KMS-11 (cell line): Measurements from ENCODE around the gene KCNA2.

ENCODE experiments used
- H2AFZ ChIP-seq: fragments of 200-600 bp; sonication (generic); 2 replicates; pipeline ENCODE4 v1.6.1; 2016; ENCODE audit warnings: antibody characterized with exemption, mixed run types, low read depth
- H3K27ac ChIP-seq: fragments of 200-600 bp; sonication (generic); 2 replicates; pipeline ENCODE4 v1.6.1; 2016; ENCODE audit warnings: mild to moderate bottlenecking, mixed run types
- H3K27me3 ChIP-seq: fragments of 200-600 bp; sonication (generic); 2 replicates; pipeline ENCODE4 v1.6.1; 2017; ENCODE audit warnings: mild to moderate bottlenecking, low read depth, mixed run types, moderate library complexity; ENCODE audit not compliant: insufficient read depth
- H3K36me3 ChIP-seq: fragments of 200-600 bp; sonication (generic); 2 replicates; pipeline ENCODE4 v1.6.1; 2017; ENCODE audit warnings: mild to moderate bottlenecking, mixed run types; ENCODE audit not compliant: insufficient read depth
- H3K4me1 ChIP-seq: fragments of 200-600 bp; sonication (generic); 2 replicates; pipeline ENCODE4 v1.6.1; 2016; ENCODE audit warnings: mild to moderate bottlenecking, low read depth, mixed run types; ENCODE audit not compliant: poor library complexity, severe bottlenecking
- H3K4me2 ChIP-seq: fragments of 200-600 bp; sonication (generic); 2 replicates; pipeline ENCODE4 v1.7.0; 2016; ENCODE audit warnings: mild to moderate bottlenecking, mixed run types
- H3K4me3 ChIP-seq: fragments of 200-600 bp; sonication (generic); IDR thresholded peaks from 2 replicates; pipeline ENCODE4 v1.6.1; 2017; ENCODE audit warnings: low read depth, low read length, mixed read lengths; ENCODE audit not compliant: insufficient read depth
- H3K79me2 ChIP-seq: fragments of 200-600 bp; sonication (generic); 2 replicates; pipeline ENCODE4 v1.6.1; 2016; ENCODE audit warnings: low read depth, mixed run types; ENCODE audit not compliant: insufficient read depth
- H3K9ac ChIP-seq: fragments of 200-600 bp; sonication (generic); 2 replicates; pipeline ENCODE4 v1.6.1; 2016; ENCODE audit warnings: mild to moderate bottlenecking, mixed run types
- H4K20me1 ChIP-seq: fragments of 200-600 bp; sonication (generic); 2 replicates; pipeline ENCODE4 v1.6.1; 2016; ENCODE audit warnings: mild to moderate bottlenecking, mixed run types; ENCODE audit not compliant: insufficient read depth
- CTCF ChIP-seq: fragments of 200-600 bp; sonication (generic); conservative IDR thresholded peaks from 2 replicates; pipeline ENCODE4 v1.6.1; 2017; ENCODE audit warnings: low read depth, mild to moderate bottlenecking, antibody characterized with exemption, low read length, moderate library complexity, mixed read lengths

The KCNA2 gene

GRCh38 chr1:110570307-110570706 is 35.9 kb downstream of the KCNA2 start:
- no peaks in the 10 kb centered on the region for H3K27me3 ChIP-seq

GRCh38 chr1:110566836-110567235 is 39.3 kb downstream of the KCNA2 start:
- no peak for TF ChIP-seq CTCF
- Histone ChIP-seq H3K9ac (no peak overlapping the region), H3K4me2 (no peak overlapping the region), H4K20me1 (no peaks in the 10 kb centered on the region), H3K36me3 (no peaks in the 10 kb centered on the region), H2AFZ (no peak overlapping the region), H3K27me3 (no peaks in the 10 kb centered on the region), H3K27ac (no peak overlapping the region), H3K4me3 (no peak overlapping the region), H3K4me1 (no peaks in the 10 kb centered on the region), H3K79me2 (no peaks in the 10 kb centered on the region)

More at GRCh38 chr1:110570307-110570706, 35.9 kb downstream of the KCNA2 start:
- H3K4me2 ChIP-seq: no peak overlapping the region
- H2AFZ ChIP-seq: no peak overlapping the region
- no peaks in the 10 kb centered on the region for H3K36me3 ChIP-seq
- no peak for TF ChIP-seq CTCF
- no peaks in the 10 kb centered on the region for H3K4me1 ChIP-seq
- no peak overlapping the region for H3K4me3 ChIP-seq
- no peaks in the 10 kb centered on the region for H3K79me2 ChIP-seq
- H3K27ac ChIP-seq: no peak overlapping the region
- H3K9ac ChIP-seq: no peak overlapping the region
- no peaks in the 10 kb centered on the region for H4K20me1 ChIP-seq

- TF ChIP-seq CTCF: no peak
- Histone ChIP-seq H3K27ac (no peak overlapping the region), H3K79me2 (no peaks in the 10 kb centered on the region)
Measured at GRCh38 chr1:110565565-110565964, 40.6 kb downstream of the KCNA2 start.

GRCh38 chr1:110563089-110563488 is 43.1 kb downstream of the KCNA2 start:
- TF ChIP-seq CTCF: no peak
- Histone ChIP-seq H3K9ac (no peak overlapping the region), H3K27me3 (no peaks in the 10 kb centered on the region), H2AFZ (no peak overlapping the region), H3K4me3 (no peak overlapping the region), H3K79me2 (no peaks in the 10 kb centered on the region), H3K4me2 (no peak overlapping the region), H3K36me3 (no peaks in the 10 kb centered on the region), H3K27ac (no peak overlapping the region), H3K4me1 (no peaks in the 10 kb centered on the region), H4K20me1 (no peaks in the 10 kb centered on the region)

More at GRCh38 chr1:110565565-110565964, 40.6 kb downstream of the KCNA2 start:
- Histone ChIP-seq H2AFZ (no peak overlapping the region), H3K4me2 (no peak overlapping the region), H3K4me3 (no peak overlapping the region), H3K36me3 (no peaks in the 10 kb centered on the region), H4K20me1 (no peaks in the 10 kb centered on the region), H3K9ac (no peak overlapping the region), H3K27me3 (no peaks in the 10 kb centered on the region), H3K4me1 (no peaks in the 10 kb centered on the region)
